Measurements from ENCODE around the gene PRKRA. TPM values are rescaled to one million over a fixed set of nuclear protein-coding genes. Genes with fewer than 3 reads are reported as not detected.

PRKRA gene
- total and polyA plus RNA-seq, 2 of the 13 experiments (the other 11 are each of a cell fraction or from before 2014, with no cell fraction given), result 53.1 to 74.7 TPM

GRCh38 chr2:178450774-178451525, at the start of gene PRKRA, which contains the start of gene PJVK (continued):
- TF ChIP-seq, protein P1, sequence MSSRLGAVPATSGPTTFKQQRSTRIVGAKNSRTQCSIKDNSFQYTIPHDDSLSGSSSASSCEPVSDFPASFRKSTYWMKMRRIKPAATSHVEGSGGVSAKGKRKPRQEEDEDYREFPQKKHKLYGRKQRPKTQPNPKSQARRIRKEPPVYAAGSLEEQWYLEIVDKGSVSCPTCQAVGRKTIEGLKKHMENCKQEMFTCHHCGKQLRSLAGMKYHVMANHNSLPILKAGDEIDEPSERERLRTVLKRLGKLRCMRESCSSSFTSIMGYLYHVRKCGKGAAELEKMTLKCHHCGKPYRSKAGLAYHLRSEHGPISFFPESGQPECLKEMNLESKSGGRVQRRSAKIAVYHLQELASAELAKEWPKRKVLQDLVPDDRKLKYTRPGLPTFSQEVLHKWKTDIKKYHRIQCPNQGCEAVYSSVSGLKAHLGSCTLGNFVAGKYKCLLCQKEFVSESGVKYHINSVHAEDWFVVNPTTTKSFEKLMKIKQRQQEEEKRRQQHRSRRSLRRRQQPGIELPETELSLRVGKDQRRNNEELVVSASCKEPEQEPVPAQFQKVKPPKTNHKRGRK (CRISPR knock-in tag; IDR thresholded peaks at IDR 0.05), result peak; percentile 46; the same call in 1 of the 2 replicates
- peak; percentile 57; the same call in 1 of the 2 replicates for TF ChIP-seq ZNF766 (CRISPR knock-in tag; IDR thresholded peaks at IDR 0.05; ENCODE audit: borderline replicate concordance)
- 0 out of 4 replicates have a peak, but pooled peaks of 1 of the 2 experiments have one; percentile 14 for TF ChIP-seq NR2F1 (CRISPR knock-in tag; IDR thresholded peaks at IDR 0.05)
- TF ChIP-seq RFX5 (IDR thresholded peaks at IDR 0.05; ENCODE audit: low read depth, low read length), result peak; percentile 34; the same call in 1 of the 2 replicates
- TF ChIP-seq ZNF354B (CRISPR knock-in tag; IDR thresholded peaks at IDR 0.05), result no peak
- TF ChIP-seq SPEN (CRISPR knock-in tag; IDR thresholded peaks at IDR 0.05; ENCODE audit: low read depth), result peak; percentile 78
- no peak for TF ChIP-seq PAWR (CRISPR knock-in tag; IDR thresholded peaks at IDR 0.05; ENCODE audit: borderline replicate concordance)
- no peak for TF ChIP-seq ZNF644 (CRISPR knock-in tag; IDR thresholded peaks at IDR 0.05; ENCODE audit: low read depth)
- peak; percentile 10 for TF ChIP-seq SATB2 (CRISPR knock-in tag; IDR thresholded peaks at IDR 0.05)
- TF ChIP-seq RNF2 (conservative IDR thresholded peaks at IDR 0.05; ENCODE audit: low read depth), result peak; percentile 74; the same call in 1 of the 2 replicates
- peak; percentile 82 for TF ChIP-seq KMT2A (CRISPR knock-in tag; IDR thresholded peaks at IDR 0.05)
- TF ChIP-seq ZNF235 (CRISPR knock-in tag; IDR thresholded peaks at IDR 0.05; ENCODE audit: borderline replicate concordance), result peak; percentile 93; the same call in 1 of the 2 replicates
- TF ChIP-seq NCOA5 (CRISPR knock-in tag; IDR thresholded peaks at IDR 0.05), result no peak
- TF ChIP-seq PHF8 (CRISPR knock-in tag; IDR thresholded peaks at IDR 0.05), result peak; percentile 99
- peak; percentile 31; the same call in 1 of the 2 replicates for TF ChIP-seq RXRB (CRISPR knock-in tag; IDR thresholded peaks at IDR 0.05; ENCODE audit: borderline replicate concordance)
- TF ChIP-seq ZNF639 (CRISPR knock-in tag; conservative IDR thresholded peaks at IDR 0.05), result peak; percentile 87
- peak; percentile 81; the same call in 1 of the 2 replicates for TF ChIP-seq ZNF510 (CRISPR knock-in tag; IDR thresholded peaks at IDR 0.05; ENCODE audit: low read depth)
- TF ChIP-seq, protein P2, sequence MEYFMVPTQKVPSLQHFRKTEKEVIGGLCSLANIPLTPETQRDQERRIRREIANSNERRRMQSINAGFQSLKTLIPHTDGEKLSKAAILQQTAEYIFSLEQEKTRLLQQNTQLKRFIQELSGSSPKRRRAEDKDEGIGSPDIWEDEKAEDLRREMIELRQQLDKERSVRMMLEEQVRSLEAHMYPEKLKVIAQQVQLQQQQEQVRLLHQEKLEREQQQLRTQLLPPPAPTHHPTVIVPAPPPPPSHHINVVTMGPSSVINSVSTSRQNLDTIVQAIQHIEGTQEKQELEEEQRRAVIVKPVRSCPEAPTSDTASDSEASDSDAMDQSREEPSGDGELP (IDR thresholded peaks at IDR 0.05; ENCODE audit: borderline replicate concordance, low read depth), result no peak; the same call in none of the 2 replicates
- no peak for TF ChIP-seq ZNF572 (CRISPR knock-in tag; IDR thresholded peaks at IDR 0.05)
- TF ChIP-seq HCFC1 (IDR thresholded peaks at IDR 0.05; ENCODE audit: low read depth, low read length), result peak; percentile 29; the same call in 1 of the 2 replicates
- TF ChIP-seq ATF4 (CRISPR knock-in tag; IDR thresholded peaks at IDR 0.05), result peak in 1 of 2 experiments; percentile 63; a peak in 2 of 4 replicates
- TF ChIP-seq SMAD1 (CRISPR knock-in tag; IDR thresholded peaks at IDR 0.05; ENCODE audit: borderline replicate concordance, low read depth), result no peak; the same call in 1 of the 2 replicates
- TF ChIP-seq HNRNPLL (IDR thresholded peaks at IDR 0.05; ENCODE audit: low read depth, low read length, poor library complexity, severe bottlenecking), result peak; percentile 93
